HG02973 (cell line): Measurements from ENCODE around the gene SIAH3.

ENCODE experiments used
- ATAC-seq: cut with Tn5 transposase; IDR thresholded peaks from one replicate; pipeline ENCODE4 v1.9.1; 2021; ENCODE audit warnings: moderate library complexity; ENCODE audit not compliant: unreplicated experiment

SIAH3 gene

DNA sequence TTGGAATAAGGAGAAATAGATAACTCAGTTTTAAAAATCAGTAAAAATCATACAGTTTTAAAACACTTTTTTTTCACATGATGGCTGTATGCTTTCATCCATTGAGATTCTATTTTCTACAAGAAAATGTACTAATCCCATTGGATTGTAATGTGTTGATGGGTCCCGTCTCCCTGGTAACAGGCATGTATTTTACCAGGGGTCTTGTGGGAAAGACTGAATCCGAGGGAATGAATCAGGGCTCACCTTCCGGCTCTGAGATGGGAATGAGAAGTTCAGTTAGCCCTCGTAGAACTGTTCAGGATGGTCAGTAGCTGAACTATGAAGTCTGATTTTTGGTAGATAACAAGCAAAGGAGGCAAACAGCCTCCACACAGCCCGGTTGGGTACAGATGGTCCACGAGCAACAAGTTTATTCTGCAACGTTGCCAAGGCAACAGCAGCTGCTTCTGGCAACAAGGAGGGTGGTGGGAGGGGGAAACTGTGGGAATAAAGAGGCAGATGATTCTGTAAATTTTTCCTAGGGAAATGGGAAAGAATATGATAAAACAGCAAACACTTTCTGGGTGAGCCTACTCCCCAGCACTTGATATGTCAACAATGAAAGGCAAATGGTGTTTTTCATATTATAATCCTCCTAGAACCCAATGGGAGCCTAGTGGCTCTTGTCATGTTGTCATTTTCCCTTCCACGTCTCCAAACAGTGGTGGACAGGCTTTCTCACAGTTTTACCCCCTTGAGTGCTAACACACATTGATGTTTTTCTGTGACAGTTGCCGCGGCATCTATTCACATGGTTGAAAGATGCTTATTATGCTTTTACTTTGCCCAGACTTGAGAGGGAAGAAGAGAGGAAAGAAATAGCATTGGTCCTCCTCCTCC lies 12.4 kb upstream of the SIAH3 start:
- ATAC-seq: no peak

DNA sequence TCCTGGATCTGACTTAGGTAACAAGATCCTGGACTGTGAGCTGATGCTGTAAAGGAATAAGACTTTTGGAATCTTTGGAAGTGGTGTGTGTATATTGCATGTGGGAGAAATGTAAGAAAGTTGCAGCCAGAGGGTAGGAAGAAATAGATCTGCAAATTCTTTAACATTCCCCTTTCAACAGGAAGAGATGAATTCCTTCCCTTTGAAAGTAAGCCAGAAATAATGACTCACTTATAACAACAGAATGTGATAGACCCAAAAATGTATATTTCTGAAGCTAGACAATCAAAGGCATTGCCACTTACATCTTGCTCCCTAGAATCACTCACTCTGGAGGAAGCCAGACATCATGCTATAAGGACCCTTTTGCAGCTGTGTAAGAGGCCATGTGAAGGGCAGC lies 9.8 kb upstream of the SIAH3 start:
- no peak for ATAC-seq

DNA sequence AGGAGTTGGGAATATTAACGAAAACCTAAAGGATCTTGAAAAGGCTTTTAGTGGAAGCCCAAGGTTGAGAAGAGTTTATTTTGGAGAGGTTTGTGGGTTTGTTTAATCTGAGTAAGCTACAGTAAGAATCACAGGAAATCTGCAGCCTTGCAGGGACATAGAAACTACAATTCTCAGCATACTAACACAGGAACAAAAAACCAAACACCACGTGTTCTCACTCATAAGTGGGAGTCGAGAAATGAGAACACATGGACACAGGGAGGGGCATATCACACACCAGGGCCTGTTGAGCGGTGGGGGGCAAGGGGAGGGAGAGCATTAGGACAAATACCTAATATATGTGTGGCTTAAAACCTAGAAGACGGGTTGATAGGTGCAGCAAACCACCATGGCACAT lies 8.7 kb upstream of the SIAH3 start:
- no peak for ATAC-seq

DNA sequence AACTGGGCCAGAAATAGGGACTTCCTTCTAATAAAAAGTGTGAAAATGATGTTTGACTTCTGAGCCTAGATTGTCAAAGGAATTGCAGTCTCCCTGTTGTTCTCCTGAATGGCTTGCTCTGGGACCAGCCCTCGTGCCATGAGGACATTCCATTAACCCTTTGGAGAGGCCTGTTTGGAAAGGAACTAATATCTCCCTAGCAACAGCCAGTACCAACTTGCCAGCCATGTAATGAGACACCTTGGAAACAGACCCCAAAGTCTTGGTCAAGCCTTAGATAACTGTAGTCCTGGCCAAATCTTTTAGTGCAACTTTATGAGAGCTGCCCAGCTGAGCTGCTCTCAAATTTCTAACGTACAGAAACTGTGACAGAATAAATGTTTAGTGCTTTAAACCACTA lies 8.2 kb upstream of the SIAH3 start:
- no peak for ATAC-seq

DNA sequence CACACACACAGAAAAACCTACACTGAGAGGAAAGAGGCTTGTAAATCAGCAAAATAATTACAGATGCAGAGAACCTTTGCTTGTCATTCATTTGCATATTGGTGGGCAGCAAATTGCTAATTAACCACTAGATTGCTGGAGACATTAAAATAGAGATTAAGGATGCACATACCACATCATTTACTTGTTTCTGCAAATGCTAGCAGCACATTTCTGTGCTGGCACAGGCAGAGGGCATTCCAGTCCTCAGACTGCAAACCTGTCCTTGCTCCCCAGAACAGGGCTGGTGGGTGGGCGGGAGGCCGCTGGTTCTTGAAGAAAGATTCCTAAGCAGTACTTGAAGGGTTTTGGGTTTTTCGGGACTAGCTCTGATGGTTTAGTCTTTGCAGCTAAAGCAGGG lies 941 bp upstream of the SIAH3 start:
- ATAC-seq: no peak

DNA sequence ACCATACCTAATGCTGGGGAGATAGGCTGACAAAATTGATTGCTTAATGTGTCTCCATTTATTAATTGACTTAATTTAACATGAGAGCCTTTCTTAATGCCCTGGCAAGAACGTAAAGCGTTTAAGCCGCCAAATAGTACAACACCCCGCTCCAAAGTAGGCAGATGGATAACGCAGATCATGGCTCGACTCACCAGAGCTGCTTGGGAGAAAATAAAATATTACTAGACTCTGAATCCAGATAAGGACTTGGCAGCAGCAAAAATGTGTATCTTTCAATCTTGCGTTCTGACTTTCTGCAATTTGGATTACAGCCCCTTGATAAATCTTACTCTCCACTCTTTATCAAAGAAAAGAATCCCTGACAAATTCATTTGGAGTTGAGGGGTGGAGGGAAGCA lies 403 bp upstream of the SIAH3 start:
- no peak for ATAC-seq

DNA sequence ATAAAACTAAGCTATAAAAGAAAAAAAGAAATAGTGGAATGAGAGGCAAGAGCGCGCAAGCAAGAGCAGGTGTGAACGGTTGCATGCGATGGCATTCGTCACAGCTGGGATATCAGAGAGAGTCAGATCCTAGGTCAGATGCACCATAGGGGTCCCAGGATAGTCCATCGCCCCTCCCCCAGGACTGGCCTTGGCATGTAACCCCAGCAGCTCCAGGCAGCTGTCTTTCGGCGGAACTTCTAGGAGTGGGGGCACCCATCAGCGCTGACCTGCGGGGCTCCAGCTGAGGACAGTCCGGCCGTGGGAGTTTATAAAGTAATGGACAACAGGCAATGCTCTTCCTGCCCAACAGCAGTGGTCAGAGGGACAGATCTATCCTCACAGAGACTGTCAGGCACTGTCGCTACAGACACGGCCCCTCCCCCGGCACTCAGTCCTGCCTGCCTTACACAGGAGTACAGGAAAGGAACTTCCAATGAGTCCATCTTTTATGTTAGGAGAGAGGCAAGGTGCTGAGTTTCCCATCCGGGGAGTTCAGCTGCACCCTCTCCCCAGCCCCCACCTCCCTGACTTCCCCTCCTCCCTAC lies 1.4 kb downstream of the SIAH3 start:
- ATAC-seq: no peak

DNA sequence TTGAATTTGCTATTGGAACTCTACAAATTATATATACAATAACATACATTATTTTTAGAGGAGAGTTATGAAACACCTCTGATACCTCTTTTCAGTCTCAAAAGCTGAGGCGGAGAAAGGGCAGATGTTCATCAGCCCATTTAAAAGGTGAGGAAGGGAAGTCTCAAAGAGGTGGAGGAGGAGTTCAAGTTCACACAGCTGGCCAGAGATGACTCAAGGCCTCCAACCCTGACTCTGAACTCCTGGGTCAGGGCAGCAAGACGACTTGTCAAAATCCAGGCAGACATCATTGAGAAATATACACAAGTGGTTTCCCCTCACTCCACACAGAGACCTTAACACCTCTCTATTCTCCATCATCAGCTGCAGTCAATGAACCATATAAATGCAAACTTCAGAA lies 2.1 kb downstream of the SIAH3 start:
- ATAC-seq: no peak

DNA sequence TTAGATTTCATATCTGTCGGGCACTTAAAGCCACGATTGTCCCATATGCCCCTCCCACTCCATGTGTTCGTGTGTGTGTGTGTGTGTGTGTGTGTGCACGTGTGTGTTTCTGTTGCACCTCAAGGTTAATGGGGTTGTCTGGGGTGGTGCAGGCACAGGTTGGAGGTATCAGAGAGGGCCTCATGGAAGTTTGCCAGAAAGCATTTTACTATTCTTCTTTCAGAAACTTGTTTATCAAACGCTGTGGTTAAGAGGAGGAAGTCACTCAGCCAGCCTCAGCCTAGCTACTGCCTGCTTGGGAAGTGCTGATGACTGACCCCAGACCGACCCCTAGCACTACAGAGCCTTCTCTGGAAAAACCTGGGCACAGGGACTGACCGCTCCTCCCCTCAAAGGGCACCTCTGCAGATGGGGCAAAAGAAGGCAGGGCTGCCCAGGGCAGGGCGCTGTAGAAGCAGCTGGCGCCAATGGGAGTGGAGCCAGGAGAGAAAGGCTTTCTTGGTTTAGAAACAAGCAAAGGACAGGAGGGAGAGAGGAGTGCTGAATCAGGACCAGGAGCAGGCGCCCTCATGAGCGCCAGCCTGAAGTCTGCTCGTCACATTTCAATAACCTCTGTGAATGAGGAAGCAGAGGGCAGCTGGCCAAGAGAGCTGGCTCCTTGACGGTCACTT lies 3.9 kb downstream of the SIAH3 start:
- ATAC-seq: peak; percentile 59

DNA sequence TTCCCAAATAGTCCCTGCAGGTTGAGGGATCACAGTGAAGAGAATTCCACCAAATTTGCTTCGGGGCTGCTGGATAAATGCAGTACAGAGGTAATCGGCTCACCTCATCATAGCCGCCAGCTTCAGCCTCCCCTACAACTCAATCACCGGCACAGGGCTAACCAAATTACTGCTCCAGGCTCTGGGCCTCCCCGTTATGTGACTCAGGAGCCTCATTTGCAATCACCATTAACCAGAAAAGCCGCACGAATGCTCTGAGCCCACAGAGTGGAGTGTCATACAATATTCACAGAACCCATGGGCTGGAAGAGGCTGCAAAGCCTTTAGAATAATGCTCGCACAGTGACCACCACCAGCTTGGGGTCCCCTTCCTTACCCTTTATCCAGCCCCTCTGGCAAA lies 4.9 kb downstream of the SIAH3 start:
- ATAC-seq: no peak

DNA sequence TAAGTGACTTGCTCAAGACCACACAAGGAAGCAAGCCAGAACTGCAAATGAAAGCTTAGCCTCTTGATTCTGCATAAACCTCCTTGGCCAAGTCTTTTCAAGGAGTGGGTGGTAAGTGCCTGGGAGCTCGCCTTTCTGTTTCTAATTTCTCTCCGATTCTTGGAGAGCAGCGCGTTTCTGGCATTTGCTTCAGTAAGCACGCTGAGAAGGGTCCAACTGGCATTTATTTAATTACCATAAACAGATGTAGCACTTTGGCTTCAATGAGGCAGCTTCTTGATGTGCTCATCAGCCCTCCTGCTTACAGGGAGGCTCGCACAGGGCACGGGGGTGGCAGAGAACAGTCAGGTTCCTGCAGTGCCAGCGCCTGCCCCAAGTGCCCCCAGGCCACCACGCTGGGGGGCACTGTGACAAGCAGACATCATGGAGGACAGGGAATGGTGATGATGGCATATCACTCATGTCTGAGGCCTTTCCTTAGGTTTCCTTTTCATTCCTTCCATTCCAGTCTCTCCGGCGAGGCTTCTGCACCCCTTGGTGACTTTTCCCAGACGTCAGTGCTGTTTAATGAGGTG lies 13.3 kb downstream of the SIAH3 start:
- no peak for ATAC-seq

DNA sequence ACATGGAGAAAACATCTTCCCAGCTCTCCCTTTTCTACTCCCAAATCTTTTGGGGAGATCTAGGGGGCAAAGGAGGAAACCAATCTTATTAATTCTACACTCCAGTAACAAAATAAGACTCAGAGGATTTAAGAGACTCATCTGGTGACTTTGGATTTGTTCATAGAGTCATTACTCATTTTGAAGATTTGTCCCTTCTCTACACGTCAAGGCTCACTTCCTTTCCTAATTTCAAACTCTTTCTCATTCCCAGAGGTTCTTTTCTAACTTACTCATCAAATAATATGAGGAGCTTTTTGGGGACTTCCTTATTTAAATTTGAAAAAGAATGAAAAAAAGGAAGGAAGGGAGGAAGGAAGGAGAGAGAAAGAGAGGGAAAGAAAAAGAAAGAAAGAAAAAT lies 14.4 kb downstream of the SIAH3 start:
- ATAC-seq: no peak

DNA sequence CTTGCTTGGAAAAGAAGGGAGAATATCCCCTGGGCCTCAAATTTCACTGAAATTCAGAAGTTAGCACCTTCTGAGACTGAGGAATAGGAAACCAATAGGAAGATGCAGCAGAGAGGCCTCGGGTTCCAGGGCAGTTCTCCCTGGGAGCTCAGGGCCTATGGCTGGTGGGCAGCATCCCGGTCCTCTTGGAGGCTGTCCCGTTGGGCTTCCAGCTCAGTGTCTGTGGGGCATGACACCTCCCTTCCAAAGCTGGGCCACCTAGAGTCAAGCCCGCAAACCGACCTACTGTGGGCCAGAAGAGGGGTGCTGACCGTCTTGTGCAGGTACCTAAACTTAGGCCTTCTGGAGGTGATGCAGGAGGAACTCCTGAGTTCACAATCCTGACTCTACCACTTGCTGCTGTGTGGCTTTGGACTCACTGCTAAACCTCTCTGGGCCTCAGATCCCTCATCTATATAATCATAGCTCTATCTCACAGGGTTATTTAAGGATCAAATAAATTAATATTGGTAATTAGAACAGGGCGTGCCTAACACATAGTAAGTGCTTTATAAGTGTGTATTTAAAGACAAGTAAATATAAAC lies 17.1 kb downstream of the SIAH3 start:
- ATAC-seq: no peak

DNA sequence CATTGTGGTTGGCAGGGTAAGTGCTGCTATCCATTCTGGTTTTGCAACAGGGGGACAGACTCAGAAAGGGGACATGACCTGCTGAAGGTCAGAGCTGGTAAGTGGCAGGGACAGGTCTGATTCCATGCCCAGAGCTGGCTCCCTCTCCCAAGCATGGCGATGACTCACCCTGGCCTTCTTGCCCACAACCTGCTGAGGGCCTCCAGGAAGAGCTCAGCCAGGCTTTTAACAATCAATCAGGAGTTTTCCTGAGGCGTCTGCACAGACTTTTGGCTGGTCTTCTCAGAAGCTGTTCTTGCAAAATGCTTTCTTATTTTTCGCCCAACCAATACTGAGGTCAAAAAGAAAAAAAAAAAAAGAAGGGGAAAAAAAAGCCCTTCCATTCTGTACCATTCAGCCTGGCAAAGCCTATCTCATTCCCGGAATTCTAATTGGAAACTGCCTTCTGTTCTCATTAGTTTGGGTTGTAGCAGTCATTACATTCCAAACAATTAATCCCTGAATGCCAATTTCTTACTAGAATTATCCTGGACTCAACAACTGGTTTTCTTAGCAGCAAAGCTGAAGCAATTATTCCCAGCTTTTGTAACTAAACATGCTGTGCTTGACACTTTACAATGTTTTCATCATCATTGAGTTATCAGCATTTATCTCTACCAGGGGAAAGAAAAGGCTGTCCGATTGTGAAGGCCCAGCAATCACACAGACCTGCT lies 17.7 kb downstream of the SIAH3 start:
- ATAC-seq: no peak

DNA sequence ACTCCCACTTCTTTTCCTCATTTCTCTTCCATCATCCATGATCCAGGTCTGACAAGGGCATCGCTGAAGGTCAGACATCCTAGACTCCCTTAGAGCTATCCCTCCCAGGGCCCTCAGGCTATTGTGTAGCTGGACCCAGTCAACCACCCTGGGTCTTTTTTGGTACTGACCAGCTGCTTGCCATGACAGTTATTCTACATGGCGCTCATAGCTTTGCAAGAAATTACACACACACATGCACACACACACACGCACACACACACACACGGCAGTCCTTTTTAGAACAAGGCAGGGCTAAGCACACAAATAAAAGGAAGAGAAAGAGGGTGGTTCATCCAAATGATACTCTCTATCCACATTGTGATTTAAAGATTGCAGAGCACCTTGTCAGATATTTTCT lies 18.3 kb downstream of the SIAH3 start:
- no peak for ATAC-seq

DNA sequence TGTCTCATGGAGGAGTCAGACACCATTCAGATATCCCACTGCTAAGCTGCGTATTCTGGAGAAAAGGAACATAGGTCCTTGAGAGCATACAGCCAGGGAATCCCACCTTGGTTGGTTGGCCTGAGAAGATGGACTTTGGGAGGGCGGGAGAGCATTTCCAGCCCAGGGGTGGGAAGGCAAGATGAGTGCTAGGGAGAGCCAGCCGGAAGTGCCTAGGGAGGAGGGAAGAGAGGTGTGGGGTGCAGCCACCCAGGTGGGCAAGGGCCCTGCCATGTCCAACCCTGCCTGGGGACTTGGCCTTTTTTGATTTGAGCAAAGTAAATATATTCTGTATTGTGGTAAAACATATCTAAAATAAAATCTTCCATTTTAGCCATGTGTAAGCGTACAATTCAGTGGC lies 19.7 kb downstream of the SIAH3 start:
- ATAC-seq: no peak

DNA sequence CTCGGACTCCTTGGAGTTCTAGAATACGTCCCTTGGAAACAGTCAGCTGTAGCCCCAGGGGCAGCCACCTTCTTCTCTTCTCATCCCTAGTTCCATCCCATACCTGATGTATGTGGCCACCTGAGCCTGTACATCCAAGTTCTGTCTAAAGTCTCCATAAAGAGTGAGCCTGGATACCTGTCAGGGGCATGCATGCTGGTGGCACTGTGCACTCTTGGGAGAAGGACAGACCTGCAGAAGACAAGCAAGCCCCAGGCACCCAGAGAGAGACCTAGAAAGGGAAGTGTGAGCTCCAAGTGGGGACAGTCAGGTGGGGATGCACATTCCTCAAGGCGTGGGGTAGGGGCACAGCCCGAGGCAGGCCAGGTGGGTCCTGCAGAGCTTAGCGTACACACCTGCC lies 21.4 kb downstream of the SIAH3 start:
- ATAC-seq: no peak

DNA sequence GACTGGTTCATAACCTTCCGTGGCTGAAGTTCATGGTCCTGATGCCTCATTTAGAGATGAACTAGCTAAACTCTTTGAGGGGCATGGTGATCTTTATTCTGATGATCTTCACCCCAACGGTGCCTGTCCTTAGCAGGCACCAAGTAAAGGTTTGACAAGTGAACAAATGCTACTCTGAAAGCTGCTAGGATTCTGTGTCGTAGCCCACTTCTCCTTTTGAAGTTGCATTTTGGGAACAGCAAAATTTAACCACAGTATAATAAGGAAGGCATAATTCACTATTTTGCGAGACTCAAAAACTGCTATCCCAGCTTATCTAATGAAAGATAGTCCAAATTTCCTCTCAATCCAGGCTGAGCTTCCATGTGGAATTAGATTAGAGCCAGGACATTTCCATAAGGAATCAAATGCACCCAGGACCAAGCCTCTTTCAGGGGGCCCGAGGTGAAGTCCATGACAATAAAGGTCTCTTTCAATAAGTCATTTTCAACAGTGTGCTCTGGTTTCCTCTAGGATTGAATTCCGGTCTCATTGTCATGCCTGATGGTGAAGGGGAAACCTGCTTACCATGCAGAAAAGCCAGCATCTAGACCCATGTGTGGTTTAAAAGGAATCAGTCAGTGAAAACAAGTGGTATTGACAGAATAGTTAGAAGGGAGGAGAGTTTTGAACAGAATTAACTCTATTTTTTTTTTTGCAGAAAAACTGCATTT lies 23.1 kb downstream of the SIAH3 start:
- ATAC-seq: no peak

DNA sequence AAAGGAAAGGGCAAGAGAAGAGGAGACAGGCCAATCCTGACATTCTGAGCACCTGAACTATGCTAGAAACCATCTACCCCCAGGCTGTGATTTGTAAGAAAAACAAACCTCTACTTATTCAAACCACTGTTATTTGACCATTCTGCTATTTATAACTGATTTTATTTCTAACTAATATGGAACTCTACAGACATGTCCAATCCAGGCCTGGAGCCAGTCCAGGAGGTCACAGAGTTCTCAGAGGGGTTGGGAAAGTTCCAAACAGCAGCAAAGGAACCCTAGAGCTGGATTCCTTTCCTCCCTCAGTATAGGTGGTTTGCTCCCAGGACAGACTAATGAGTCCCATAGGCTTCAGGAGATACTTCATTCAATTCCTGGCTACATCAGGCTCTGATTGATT lies 24.2 kb downstream of the SIAH3 start:
- ATAC-seq: no peak

DNA sequence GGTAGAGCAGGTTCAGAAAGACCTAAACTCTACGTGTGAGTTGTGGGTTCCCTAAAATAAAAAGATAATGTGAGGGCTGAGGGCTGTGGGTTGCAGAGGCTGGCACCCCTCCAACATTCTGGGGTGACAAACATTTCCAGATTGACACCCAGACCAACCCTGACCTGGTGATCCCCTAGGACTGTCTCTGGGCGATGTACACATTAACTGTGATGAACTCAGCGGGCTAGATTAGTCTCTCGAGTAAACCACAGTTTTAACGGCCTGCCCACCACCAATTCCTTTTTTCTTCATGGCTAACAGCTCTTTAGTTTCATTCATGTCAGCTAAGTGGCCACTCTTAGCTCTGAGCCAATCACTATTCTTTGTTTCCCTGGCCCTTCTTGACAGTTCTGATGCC lies 24.8 kb downstream of the SIAH3 start:
- no peak for ATAC-seq

DNA sequence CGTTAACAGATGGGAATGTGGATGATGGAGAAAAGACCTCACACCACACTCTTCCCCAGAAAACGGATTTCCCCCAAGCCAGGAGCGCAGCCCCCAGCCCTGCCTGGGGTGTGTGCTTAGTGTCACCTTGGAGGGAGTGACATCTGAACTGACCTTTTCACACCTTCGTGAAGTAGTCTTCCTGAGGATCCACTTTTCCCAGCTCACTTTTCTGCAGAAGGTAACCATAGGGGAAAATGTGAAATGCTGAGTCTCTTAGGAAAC lies 26.2 kb downstream of the SIAH3 start:
- ATAC-seq: no peak
